Activated CD4-positive, alpha-beta memory T cell treated with anti-CD3 and anti-CD28 coated beads, Interleukin-2, amount 10 ng/mL, durations not matched to agents 7 days and 5 days (primary cell): Measurements from ENCODE around the gene CDK5RAP3. TPM values are rescaled to one million over a fixed set of nuclear protein-coding genes. Genes with fewer than 3 reads are reported as not detected.
"Not testable (repeated sequence)": the region's sequence is repeated elsewhere in the genome, so short reads cannot be mapped to it uniquely, and the experiment has no call there.

Experiments
- CTCF ChIA-PET: fragments of 350-600 bp; sonication (Branson Sonifier 250); formaldehyde crosslinking; loops from one replicate; lab custom pipeline; 2021; ENCODE audit warnings: antibody characterized with exemption, inconsistent platforms; lab: Charles Lee
- POLR2A ChIA-PET: fragments of 350-600 bp; sonication (Branson Sonifier 250); formaldehyde crosslinking; loops from one replicate; lab custom pipeline; 2021; ENCODE audit warnings: antibody characterized with exemption; lab: Charles Lee
- DNase-seq: peaks from one replicate; pipeline ENCODE4 v3.0.0-alpha.2; 2020
- H3K27ac Mint-ChIP-seq: one replicate; pipeline ENCODE4 v1.8.0; 2021; ENCODE audit warnings: mild to moderate bottlenecking, mixed read lengths
- H3K27me3 Mint-ChIP-seq: one replicate; pipeline ENCODE4 v1.8.0; 2021; ENCODE audit warnings: mixed read lengths
- H3K36me3 Mint-ChIP-seq: one replicate; pipeline ENCODE4 v1.8.0; 2021; ENCODE audit warnings: low read depth, mixed read lengths
- H3K4me1 Mint-ChIP-seq: one replicate; pipeline ENCODE4 v1.8.0; 2021; ENCODE audit warnings: mixed read lengths
- H3K4me3 Mint-ChIP-seq: one replicate; pipeline ENCODE4 v1.8.0; 2021; ENCODE audit warnings: mild to moderate bottlenecking, mixed read lengths
- H3K9me3 Mint-ChIP-seq: one replicate; pipeline ENCODE4 v1.8.0; 2021; ENCODE audit warnings: mixed read lengths
- total RNA-seq, 2 experiments: library from RNA; stranded (reverse); gene quantifications; one replicate each; pipeline ENCODE4 v1.2.3, GENCODE V29; 2021

CDK5RAP3 gene
- total RNA-seq, 2 experiments from 2014 or later: 194 to 205 TPM

DNA sequence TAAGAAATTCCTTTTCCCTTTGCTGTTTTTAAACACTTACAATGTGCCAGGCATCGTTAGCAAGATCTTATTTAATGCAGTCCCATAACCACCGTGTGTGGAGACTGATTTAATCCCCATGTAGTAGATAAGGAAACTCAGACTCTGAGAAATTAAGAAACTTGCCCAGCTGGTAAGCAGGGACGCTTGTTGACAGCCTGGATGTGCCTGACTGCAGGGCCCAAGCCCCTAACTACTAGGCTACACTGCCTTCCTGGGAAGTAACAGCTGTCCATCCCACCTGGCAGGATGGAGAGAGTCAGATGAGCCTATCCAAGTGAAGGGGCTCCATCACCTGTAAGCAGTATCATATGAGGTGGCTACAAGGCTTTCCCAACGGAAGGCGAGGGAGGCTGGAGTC is 23.1 kb downstream of the CDK5RAP3 start:
- Mint-ChIP-seq H3K36me3 (no peaks in the 10 kb centered on the region), H3K4me3 (no peak overlapping the region), H3K4me1 (peaks cover 11% of the 10 kb centered on the region), H3K27ac (no peak overlapping the region), H3K9me3 (no peaks in the 10 kb centered on the region), H3K27me3 (peaks cover 21% of the 10 kb centered on the region)
- POLR2A ChIA-PET: interaction anchor here (1.5 kb wide), 1 partner anchor 98 kb away, joined by 3 read pairs; the partner anchor contains the start of gene SP2
- no peak for DNase-seq
- CTCF ChIA-PET: interaction anchor here (0.9 to 1.3 kb wide), 3 partner anchors 17 to 47 kb away, joined by 3 to 6 read pairs (median 3); partner anchors contain the start of gene CDK5RAP3

- ChIA-PET POLR2A (no interaction called here), CTCF (interaction anchor here (0.9 kb wide), 1 partner anchor 24 kb away, joined by 3 read pairs; the partner anchor contains the start of gene CDK5RAP3)
- Mint-ChIP-seq H3K4me1 (peaks cover 6% of the 10 kb centered on the region), H3K4me3 (no peak overlapping the region), H3K9me3 (no peaks in the 10 kb centered on the region), H3K27me3 (peaks cover 24% of the 10 kb centered on the region), H3K27ac (no peak overlapping the region), H3K36me3 (no peaks in the 10 kb centered on the region)
- DNase-seq: no peak
Observed at GRCh38 chr17:47994724-47995123, 23.8 kb downstream of the CDK5RAP3 start.

GRCh38 chr17:47995241-47995935 is 24.5 kb downstream of the CDK5RAP3 start:
- POLR2A ChIA-PET: no interaction called here
- Mint-ChIP-seq H3K9me3 (no peaks in the 10 kb centered on the region), H3K4me1 (peaks cover 5% of the 10 kb centered on the region), H3K27ac (no peak overlapping the region), H3K36me3 (no peaks in the 10 kb centered on the region), H3K4me3 (no peak overlapping the region), H3K27me3 (peaks cover 28% of the 10 kb centered on the region)
- CTCF ChIA-PET: interaction anchor here (0.6 to 1.7 kb wide), 2 partner anchors 17 to 19 kb away, joined by 3 to 8 read pairs; no protein-coding TSS in a partner anchor
- no peak for DNase-seq

GRCh38 chr17:47996201-47996600 is 25.3 kb downstream of the CDK5RAP3 start:
- H3K27ac Mint-ChIP-seq: no peak overlapping the region
- CTCF ChIA-PET: interaction anchor here (1.7 kb wide), 1 partner anchor 18 kb away, joined by 8 read pairs; no protein-coding TSS in a partner anchor
- no peak overlapping the region for H3K4me3 Mint-ChIP-seq
- H3K27me3 Mint-ChIP-seq: peaks cover 26% of the 10 kb centered on the region
- POLR2A ChIA-PET: no interaction called here
- H3K9me3 Mint-ChIP-seq: no peaks in the 10 kb centered on the region
- H3K4me1 Mint-ChIP-seq: peaks cover 5% of the 10 kb centered on the region
- H3K36me3 Mint-ChIP-seq: no peaks in the 10 kb centered on the region
- DNase-seq: no peak

GRCh38 chr17:47997586-47997985 is 26.7 kb downstream of the CDK5RAP3 start:
- H3K27ac Mint-ChIP-seq: no peak overlapping the region
- H3K9me3 Mint-ChIP-seq: no peaks in the 10 kb centered on the region
- peaks cover 8% of the 10 kb centered on the region for H3K4me1 Mint-ChIP-seq
- H3K36me3 Mint-ChIP-seq: no peaks in the 10 kb centered on the region
- ChIA-PET POLR2A (no interaction called here), CTCF (no interaction called here)
- DNase-seq: no peak
- peaks cover 24% of the 10 kb centered on the region for H3K27me3 Mint-ChIP-seq
- H3K4me3 Mint-ChIP-seq: no peak overlapping the region

- Mint-ChIP-seq H3K4me3 (no peak overlapping the region), H3K9me3 (no peaks in the 10 kb centered on the region), H3K27me3 (peaks cover 29% of the 10 kb centered on the region), H3K4me1 (peaks cover 12% of the 10 kb centered on the region), H3K36me3 (no peaks in the 10 kb centered on the region), H3K27ac (no peak overlapping the region)
- ChIA-PET POLR2A (no interaction called here), CTCF (interaction anchor here (1.0 kb wide), 1 partner anchor 20 kb away, joined by 6 read pairs; no protein-coding TSS in a partner anchor)
- no peak for DNase-seq
Observed at GRCh38 chr17:47998044-47998443, 27.1 kb downstream of the CDK5RAP3 start.

GRCh38 chr17:47999582-47999981 is 28.7 kb downstream of the CDK5RAP3 start:
- Mint-ChIP-seq H3K27me3 (peaks cover 24% of the 10 kb centered on the region), H3K27ac (no peak overlapping the region), H3K4me1 (peaks cover 18% of the 10 kb centered on the region), H3K9me3 (no peaks in the 10 kb centered on the region), H3K36me3 (no peaks in the 10 kb centered on the region), H3K4me3 (no peak overlapping the region)
- ChIA-PET POLR2A (interaction anchor here (0.8 to 1.1 kb wide), 3 partner anchors 11 to 42 kb away, joined by 3 read pairs; partner anchors contain the start of gene PRR15L), CTCF (interaction anchor here (0.6 to 2.8 kb wide), 9 partner anchors 12 to 131 kb away, joined by 3 to 12 read pairs (median 5); partner anchors contain the start of gene CDK5RAP3)
- no peak for DNase-seq

DNA sequence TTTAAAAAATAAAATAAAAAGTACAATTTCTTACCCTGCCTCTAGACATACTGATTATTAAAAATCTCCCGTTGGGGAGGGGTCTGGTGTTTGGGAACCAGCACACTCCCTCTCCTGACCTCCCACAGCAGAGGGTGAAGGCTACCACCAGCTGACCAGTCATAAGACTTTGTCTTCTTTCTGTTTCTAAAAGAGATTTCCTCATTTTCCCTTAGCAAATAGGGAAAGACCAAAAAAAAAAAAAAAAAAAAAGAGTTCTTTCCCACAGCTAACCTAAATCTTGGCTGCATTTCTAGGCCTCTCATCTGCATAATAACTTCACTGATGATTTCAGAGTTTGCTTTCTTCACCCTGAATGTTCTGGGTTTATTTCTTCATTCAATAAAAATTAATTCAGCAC is 30.3 kb downstream of the CDK5RAP3 start:
- H3K27ac Mint-ChIP-seq: no peak overlapping the region
- no peak for DNase-seq
- ChIA-PET POLR2A (interaction anchor here (0.9 kb wide), 1 partner anchor 29 kb away, joined by 3 read pairs; no protein-coding TSS in a partner anchor), CTCF (interaction anchor here (0.7 to 2.8 kb wide), 4 partner anchors 8 to 79 kb away, joined by 3 to 12 read pairs (median 5); partner anchors contain the start of gene PNPO)
- H3K9me3 Mint-ChIP-seq: no peaks in the 10 kb centered on the region
- H3K27me3 Mint-ChIP-seq: peaks cover 24% of the 10 kb centered on the region
- peaks cover 25% of the 10 kb centered on the region for H3K4me1 Mint-ChIP-seq
- H3K36me3 Mint-ChIP-seq: no peaks in the 10 kb centered on the region
- H3K4me3 Mint-ChIP-seq: no peak overlapping the region

DNA sequence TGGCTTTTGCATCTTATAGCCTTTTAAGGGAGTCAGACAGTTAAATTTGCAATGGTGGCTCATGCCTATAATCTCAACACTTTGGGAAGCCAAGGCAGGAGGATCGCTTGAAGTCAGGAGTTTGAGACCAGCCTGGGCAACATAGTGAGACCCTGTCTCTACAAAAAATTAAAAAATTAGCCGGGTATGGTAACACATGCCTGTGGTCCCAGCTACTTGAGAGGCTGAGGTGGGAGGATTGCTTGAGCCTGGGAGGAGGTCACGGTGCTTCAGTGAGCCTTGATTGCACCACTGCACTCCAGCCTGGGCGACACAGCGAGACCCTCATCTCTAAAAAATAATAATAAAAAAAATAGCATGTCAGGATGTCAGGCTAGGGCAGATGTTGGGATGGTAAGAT is 30.7 kb downstream of the CDK5RAP3 start:
- ChIA-PET CTCF (interaction anchor here (0.7 to 2.8 kb wide), 4 partner anchors 8 to 60 kb away, joined by 3 to 12 read pairs (median 6); partner anchors contain the start of genes CDK5RAP3 and PNPO), POLR2A (interaction anchor here (0.9 kb wide), 1 partner anchor 29 kb away, joined by 3 read pairs; no protein-coding TSS in a partner anchor)
- H3K36me3 Mint-ChIP-seq, H3K27ac Mint-ChIP-seq, H3K4me3 Mint-ChIP-seq, H3K9me3 Mint-ChIP-seq, DNase-seq: not testable (repeated sequence)
- peaks cover 20% of the 10 kb centered on the region for H3K27me3 Mint-ChIP-seq
- H3K4me1 Mint-ChIP-seq: peaks cover 25% of the 10 kb centered on the region

- Mint-ChIP-seq H3K4me3 (no peak overlapping the region), H3K36me3 (no peaks in the 10 kb centered on the region), H3K27me3 (peaks cover 25% of the 10 kb centered on the region), H3K4me1 (peaks cover 25% of the 10 kb centered on the region), H3K9me3 (no peaks in the 10 kb centered on the region), H3K27ac (no peak overlapping the region)
- ChIA-PET CTCF (interaction anchor here (0.5 to 2.1 kb wide), 4 partner anchors 9 to 61 kb away, joined by 3 to 8 read pairs (median 4); partner anchors contain the start of genes CDK5RAP3 and PNPO), POLR2A (no interaction called here)
- DNase-seq: no peak
Observed at GRCh38 chr17:48002266-48002915, 31.5 kb downstream of the CDK5RAP3 start.

GRCh38 chr17:48002916-48003416 is 32.1 kb downstream of the CDK5RAP3 start:
- CTCF ChIA-PET: interaction anchor here (1.0 to 3.7 kb wide), 4 partner anchors 8 to 62 kb away, joined by 3 to 12 read pairs (median 6); partner anchors contain the start of genes CDK5RAP3 and PNPO
- H3K9me3 Mint-ChIP-seq: no peaks in the 10 kb centered on the region
- H3K27me3 Mint-ChIP-seq: peaks cover 26% of the 10 kb centered on the region
- DNase-seq: no peak
- H3K4me3 Mint-ChIP-seq: no peak overlapping the region
- H3K4me1 Mint-ChIP-seq: peaks cover 25% of the 10 kb centered on the region
- POLR2A ChIA-PET: no interaction called here
- no peak overlapping the region for H3K27ac Mint-ChIP-seq
- H3K36me3 Mint-ChIP-seq: no peaks in the 10 kb centered on the region

- Mint-ChIP-seq H3K9me3 (no peaks in the 10 kb centered on the region), H3K27ac (no peak overlapping the region), H3K4me3 (no peak overlapping the region), H3K36me3 (no peaks in the 10 kb centered on the region), H3K27me3 (peaks cover 29% of the 10 kb centered on the region), H3K4me1 (peaks cover 25% of the 10 kb centered on the region)
- CTCF ChIA-PET: interaction anchor here (0.5 to 3.7 kb wide), 7 partner anchors 14 to 577 kb away, joined by 3 to 12 read pairs (median 3); partner anchors contain the start of gene CDK5RAP3
- no peak for DNase-seq
- POLR2A ChIA-PET: no interaction called here
Observed at GRCh38 chr17:48003417-48004151, 32.7 kb downstream of the CDK5RAP3 start.
